AG20443 (cell line): ENCODE measurements around the gene FAM193B.

Experiments
- DNase-seq: peaks from one replicate; pipeline ENCODE4 v3.0.0; 2012; ENCODE audit warnings: low spot score, mixed read lengths

FAM193B gene

DNA sequence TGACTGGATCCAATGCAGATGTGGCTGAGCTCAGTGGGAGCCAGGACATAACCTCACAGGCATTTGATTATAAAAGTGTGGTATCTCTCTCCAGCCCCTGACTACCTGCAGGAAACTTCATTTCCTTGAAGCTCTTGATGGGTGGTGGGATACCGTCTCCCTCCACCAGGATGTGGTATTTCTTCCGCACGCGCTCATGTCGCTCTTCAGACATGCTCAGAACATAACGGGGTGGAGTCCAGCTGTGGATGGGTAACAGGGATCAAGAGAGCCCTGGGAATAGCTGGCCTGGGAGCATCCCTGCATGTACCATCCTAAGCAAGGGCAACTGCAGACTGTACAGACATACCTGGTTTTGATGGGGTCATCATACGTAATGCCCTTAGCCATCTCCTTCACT is 38.8 kb downstream of the FAM193B start:
- no peak for DNase-seq

DNA sequence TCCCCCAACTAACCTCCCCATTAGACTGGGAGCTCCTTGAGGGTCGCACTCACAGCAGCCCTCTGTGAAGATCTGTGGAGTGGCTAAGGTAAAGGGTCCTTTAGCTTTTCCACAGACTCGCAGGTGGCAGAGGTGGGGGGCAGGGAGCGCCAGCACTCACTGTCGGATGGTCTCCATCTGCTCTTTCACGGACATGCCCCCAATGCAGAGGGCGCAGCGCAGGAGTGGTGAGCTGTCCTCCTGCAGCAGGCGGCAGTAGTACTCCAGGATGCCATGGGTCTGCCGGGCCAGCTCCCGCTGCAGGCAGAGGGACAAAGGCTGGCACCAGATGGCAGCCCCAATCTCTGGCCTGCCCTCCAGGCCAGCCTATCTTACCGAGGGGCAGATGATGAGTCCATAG is 39.8 kb downstream of the FAM193B start:
- DNase-seq = no peak

DNA sequence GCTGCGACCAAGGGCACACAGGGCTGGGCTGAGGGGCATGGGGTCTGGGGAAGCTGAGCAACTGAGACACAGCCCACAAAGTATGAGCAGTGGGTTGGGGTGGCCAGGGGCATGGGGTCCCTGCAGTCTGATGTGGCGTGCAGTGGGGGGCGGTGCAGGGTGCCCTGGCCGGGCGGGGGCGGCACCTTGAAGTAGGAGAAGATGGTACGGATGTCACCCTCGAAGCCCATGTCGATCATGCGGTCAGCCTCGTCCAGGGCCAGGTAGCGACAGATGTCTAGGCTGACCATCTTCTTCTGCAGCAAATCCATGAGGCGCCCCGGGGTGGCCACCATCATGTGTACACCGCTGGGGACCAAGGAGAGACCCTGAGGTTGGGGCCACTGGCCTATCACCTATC is 40.9 kb downstream of the FAM193B start:
- DNase-seq = no peak

DNA sequence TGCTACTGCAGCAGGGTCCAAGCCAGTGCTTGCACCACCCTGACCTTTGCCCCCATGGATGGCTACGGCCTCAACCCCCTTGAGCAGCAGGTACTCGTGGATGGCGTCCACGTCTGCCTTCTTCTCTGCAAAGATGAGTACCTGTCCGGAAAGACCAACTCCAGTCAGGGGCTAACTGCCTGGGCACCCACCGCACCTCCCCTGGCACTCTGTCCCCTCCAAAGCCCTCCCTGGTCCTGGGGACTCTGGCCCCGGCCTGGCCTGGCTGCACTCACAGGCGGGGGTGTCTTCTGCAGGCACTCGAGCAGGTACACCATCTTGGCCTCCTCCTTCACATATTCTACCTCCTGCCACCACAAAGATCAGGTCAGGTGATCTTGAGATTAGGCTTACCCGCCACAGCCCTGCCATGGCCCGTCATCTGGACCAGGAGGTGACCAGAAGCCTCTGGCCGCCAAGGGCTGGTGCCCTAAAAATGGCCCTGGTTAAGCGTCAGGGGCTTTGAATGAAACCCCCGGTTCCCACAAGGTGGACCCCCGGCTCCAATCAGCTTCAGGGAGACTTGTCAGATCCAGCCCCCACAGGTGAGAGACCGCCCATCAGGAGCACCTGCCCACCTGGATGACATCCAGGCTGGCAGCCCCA is 41.5 kb downstream of the FAM193B start:
- no peak for DNase-seq

DNA sequence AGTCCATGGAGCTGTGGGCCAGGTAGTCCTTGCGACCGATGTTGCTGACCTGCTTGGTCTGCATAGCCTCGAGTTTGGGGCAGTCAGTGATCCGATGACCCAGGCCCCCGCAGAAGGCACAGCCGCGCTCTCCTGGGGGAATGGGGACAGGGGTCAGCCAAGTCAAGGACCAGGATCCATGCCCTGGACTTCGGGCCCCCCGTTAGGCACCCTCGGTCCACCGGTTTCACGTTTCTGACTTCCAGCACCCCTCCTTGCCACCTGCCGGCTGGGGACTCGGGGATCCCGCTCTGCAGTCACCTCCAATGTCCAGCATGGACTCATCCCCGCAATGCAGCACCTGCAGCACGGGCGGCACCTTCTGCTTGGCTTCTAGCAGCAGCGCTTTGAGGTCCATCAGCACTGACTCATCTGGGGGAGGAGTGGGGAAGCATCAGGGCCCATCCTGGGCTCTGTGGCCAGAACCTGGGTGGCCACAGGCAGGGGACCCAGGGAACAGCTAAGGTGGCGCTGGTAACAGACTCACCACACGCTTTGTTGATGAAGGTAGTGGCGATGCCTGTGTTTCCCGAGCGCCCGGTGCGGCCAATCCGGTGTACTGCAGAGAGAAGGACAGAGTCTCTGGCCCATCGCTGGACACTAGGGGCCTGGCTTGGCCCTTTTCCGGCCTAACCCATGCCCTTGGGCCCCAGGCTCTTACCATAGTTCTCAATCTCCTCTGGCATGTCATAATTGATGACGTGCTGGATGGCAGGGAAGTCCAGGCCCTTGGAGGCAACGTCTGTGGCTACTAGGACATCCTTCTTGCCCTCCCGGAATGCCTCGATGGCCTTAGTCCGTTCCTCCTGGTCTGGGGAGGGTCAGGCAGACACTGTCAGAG is 42.3 kb downstream of the FAM193B start:
- no peak for DNase-seq

DNA sequence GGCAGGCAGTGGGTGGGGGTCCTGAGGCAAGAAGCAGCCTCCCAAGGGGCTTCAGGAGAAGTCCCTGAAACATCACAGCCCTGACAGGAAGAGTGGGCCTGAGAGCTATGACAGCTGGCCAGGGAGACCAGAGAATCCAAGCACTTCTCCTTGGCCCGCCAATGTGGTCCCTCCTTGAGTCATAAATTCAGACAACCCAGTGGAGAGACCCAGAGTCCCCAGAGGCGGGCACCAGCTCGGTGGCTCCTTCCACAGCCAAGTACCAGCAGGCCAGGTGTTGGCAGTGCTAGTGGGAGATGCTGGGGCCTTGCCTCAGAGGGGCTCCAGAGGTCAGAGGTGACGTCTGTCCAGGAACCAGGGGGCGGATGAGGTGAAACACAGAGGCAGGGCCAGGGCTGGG is 43.2 kb downstream of the FAM193B start:
- no peak for DNase-seq

DNA sequence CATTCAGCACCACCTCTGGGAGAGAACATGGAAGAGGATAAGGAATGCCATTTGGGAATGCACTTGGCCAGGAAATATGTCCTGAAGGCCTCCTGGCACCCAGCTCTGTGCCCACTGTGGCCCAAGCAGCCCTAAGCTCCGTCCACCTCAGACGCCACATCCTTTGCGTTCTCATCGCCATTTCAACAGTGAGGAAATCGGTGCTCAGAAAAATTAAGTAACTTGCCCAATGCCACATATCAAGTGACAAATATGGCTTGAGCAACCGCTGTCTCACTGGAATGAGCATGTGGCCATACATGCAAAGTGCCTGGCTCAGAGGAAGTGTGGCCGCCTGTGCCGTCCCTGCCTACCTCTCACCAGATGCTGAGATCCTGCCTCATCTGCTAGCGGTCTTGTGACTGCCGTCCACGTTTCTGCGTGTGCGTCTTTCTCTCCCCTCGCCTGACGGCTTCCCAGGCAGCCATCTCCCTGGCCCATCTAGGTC is 43.8 kb downstream of the FAM193B start:
- DNase-seq = no peak

DNA sequence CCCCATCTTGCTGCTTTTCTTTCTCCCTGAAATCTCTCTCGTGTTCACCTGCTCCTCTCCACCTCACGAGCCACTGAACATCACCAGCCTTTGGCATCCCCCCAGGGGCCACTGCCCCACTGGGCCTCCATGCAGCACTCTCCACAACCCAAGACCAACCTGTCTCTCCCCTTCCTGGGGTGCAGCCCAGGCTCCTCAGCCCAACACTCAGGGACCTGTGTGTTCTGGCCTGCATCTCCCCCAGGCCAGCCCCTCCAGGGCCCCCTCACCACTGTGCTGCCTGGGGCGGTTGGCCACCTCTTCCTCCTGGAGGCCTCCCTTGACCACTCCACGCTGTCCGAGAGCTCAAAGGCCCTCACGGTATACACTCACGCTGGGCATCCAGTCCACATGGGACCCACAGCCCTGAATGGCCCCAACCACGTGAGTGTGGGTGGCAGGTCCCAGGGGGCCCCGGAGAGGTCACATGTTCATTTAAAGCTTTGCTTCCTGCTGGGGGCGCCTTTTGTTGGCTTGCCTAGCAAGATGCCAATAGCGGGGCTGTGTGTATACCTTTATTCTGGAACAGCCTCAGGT is 44.3 kb downstream of the FAM193B start:
- no peak for DNase-seq

DNA sequence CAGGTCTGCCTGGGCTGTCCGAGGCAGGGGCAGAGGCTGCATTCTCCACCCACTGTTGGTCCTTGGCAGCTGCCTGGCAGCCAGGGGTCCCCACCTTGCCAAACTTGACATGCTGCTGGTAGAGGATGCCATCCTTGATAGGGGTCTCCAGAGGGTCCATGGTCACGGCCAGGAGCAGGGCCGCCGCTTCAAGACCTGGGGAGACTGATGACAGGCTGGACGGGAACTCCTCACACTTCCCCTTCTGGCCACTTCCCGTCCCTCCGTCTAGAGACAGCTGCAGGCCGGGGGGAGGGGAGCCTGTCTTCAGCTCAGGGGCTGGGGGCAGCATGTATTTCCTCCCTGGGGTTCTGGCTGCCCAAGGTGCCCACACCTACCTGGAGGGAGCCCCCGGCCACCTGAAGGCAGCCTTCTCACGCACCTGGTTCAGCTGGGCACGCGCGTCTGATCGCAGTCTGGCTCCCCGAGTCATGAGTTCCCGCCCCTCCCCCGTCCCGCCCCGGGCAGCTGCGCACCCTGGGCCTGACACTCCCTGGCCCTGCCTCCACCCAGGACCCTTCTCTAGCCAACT is 44.9 kb downstream of the FAM193B start, which contains the start of gene DOK3:
Gene DOK3 (minus strand): TSS at position 446 of the 571 bp plus-strand sequence. CDS start 286 bp downstream, at position 160.
- no peak for DNase-seq

DNA sequence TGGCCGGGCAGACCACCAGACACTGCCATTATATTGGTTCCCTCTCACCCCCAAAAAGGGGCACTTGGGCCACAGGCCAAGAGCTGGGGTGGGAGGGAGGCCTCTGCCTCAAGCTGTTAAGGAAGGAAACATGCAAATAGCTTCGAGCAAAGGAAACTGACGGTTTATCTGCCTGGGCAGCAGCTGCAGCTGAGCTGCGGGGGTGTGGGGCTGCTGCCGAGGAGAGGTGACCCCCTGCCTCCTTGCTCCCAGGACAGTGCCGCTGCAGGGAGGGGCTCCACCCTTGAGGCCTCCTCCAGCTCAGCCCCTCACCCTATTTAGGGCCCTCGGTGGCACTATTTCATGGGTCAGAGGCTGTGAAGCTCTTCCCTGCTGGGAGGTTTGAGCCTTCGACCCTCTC is 45.5 kb downstream of the FAM193B start:
- no peak for DNase-seq

DNA sequence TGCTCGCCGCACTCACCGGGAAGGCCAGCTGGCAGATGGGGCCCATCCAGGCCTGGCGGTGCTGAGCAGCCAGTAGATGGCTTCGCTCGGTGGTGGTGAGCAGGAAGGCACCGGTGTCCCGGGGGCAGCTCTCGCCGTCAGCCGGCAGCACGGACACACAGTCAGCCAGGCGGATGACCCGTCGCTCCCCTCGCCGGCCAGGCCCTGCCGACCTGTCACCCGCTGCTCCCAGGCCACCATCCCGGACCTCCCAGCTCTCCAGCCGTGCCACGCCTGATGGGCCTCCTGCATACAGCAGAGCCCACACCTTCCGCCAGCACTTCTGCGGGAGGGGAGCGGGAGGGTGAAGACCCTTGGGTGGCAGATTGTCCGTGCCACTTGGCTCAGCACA is 46.1 kb downstream of the FAM193B start:
- DNase-seq = no peak

DNA sequence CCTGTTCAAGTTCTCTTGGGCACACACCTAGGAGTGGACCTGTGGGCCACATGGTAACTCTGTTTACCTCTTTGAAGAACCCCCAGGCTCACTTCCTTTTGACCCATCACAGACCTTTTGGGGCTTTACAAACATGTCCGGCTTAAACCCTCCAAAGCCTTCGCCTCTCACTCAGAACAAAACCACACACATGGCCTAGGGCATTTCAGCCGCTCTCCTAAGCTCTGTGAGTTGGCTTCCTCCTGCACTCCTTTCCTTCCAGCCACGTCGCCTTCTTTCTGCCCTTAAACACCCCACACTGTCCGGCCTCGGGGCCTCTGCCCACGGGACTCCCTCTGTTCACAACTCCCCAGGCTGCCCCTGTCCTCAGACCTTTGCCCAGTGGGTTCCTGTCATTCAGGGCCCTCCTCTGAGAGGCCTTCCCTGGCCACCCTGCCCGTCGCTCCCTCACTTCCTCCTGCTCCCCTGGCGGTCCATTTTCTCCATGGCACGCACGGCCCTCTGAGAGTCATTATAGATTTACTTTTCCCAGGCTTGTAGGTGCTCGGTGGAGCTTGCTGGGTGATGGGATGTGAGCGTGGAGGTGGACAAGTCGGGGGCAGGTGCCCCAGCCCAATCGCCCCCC is 46.7 kb downstream of the FAM193B start:
- no peak for DNase-seq

DNA sequence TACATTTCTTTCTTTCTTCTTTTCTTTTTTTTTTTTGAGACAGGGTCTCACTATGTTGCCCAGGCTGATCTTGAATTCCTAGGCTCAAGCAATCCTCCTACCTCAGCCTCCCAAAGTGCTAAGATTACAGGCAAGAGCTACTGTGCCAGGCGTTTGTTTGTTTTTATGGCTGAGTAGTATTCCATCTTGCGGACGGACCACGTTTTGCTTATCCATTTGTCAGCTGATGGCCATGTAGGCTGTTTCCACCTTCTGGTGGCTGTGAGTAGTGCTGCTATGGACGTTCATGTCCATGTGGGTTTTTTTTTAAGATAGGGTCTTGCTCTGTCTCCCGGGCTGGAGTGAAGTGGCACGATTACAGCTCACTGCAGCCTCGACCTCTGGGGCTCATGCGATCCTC is 47.2 kb downstream of the FAM193B start:
- no peak for DNase-seq

DNA sequence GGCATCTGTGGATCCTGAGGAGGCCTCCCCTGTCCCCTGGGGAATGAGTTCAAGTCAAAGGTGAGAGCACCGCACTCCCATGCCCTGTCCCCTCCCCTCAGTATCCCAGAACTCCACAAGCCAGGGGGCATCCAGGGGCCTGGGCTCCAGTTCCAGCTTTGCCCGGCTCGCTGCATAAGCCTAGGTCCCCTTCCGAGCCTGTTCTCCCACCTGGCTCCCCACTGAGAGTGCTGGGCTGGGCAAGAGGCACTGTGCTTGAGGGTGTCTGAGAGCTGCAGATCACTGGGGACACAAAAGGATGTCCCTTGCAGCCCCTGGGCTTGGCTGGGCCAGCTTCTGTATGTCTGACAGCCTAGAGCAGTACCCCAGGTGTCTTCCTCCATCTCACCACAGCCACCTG is 49.3 kb downstream of the FAM193B start:
- no peak for DNase-seq

DNA sequence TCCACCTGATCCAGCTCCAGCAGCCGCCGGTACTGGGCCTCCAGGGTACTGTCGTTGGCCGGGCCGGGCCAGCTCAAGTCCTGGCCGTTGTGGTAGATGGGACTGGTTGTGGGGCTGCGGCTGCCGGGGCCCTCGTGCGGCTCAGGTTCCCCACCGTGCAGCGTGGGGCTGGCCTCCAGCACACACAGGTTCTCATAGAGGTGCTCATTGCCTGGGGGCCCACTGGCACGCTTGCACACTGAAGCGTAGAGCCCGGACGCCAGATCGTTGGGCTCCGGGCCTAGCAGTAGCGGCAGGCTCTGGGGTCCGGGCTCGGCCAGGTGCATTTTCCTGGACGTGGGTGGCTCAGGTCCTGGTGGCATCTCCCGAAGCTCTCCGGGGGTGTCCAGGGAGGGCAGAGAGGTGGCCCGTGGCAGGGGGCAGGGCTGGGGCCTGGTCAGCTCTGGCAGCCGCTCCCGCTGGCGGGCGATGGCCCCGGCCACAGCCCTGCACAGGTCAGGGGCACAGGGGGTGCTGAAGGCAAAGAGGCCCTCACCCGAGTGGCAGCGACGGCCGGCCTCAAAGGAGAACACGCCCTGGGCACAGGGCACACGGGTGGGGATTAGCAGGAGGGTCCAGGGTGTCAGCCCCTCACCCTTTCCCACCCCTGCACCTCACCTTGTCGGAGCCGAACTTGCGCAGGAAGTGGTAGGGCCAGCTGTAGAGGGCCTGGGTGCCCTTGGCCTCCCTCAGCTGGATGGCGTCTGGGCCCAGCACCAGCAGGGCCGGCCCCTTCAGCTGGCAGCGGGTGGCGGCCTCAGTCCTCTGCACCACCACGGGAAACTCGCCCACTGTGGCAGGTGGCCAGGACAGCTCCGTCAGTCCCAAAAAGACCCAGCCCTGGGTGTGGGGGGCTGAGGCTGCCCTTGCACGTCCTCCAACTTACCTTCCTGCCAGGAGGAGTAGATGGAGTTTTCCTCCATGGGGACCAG is 50.0 kb downstream of the FAM193B start:
- DNase-seq = no peak

DNA sequence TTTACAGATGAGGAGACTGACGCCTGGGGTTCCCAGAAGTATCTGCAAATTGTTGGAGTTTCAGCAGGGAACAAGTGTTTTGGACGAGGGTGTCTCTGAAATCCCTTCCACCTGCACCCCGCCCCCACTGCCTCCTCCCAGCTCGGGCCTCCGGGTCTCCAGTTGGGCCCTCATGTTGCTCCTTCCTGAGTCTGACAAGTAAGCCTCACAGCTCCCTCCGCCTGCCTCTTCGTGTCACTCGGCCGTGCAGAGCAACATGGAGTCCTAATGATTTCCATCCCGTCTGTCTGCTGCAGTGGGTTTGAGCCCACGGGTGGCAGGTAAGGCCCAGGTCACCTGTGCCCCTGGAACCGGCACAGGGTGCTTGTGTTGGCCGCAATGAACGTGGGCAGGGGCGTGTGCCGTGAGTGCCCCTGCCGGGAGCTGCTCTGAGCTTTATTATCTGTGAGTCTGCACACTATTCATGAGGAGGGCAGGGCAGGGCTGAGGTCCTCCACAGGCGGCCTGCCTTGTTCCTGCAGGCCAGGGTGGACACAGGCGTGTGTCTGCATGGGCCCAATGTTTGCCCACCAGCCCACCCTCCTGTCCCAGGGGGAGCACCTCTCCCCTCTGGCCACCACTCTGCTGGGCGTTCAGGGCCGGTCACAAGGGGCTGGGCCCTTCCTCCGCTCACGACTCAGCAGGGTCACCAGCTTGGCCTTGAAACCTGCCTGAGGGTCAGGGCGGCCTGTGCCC is 50.8 kb downstream of the FAM193B start:
- DNase-seq = no peak

DNA sequence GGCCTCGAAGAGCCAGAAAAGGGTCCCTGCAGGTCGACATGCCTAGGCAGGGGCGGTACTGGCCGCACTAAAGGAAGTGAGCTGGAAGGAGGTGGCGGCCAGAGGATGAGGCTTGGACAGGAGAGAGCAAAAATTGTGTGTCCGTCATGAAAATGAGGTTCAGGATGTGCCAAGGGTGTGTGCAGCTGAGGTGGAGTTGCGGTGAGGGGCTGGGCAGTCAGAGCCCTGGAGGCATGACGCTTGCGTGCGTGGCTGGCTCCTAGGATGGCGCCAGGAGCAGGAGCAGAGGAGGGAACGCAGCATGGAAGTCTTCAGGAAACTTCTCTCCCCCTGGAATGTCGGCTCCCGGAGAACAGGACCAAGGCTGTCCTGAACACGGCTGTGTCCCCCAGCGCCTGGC is 51.5 kb downstream of the FAM193B start:
- no peak for DNase-seq

DNA sequence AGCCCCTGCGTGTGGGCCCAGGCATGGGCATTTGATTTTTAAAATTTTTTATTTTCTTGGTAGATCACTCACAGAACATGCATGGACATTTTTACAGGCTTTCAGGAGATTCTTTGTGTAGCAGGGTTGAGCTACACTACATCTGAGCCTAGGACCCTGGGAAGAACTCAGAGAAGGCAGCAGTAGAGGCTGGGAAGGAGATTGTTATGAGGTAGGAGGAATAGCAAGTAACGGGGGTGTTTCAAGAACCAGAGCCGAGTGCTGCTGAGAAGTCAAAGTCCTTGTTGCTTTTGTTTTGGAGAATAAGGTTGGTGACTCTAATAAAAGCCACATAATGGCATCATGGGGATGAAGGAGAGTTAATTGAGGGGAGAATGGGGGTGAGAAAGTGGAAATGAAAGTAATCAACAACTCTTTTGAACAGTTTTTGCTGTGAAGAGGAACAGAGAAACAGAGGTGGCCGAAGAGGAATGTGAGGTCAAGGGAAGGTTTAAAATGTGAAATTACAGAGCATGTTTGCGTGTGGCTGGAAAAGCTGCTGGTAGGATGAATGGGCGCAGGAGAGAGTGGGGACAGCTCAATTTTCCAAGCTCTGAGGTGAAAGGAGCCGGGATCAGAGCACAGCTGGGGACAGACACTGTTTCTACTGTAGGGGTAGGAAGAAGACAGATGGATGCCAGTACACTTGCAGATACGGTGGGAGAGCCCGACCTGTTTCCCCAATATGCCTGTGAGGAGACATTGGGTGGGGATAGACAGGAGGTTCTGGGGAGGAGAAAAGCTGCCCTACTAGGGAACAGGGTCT is 52.3 kb downstream of the FAM193B start:
- DNase-seq = no peak
